A549 (cell line): Measurements from ENCODE around the gene PSMD9.

ENCODE experiments used
- BHLHE40 ChIP-seq: IDR thresholded peaks from 2 replicates; pipeline ENCODE4 v1.6.1; 2012; ENCODE audit warnings: low read depth, low read length, inconsistent platforms
- EP300 ChIP-seq, 2 experiments: fragments of >200 bp; sonication (Bioruptor Twin); formaldehyde crosslinking; IDR thresholded peaks; 2 replicates in 1 of 2; 3 replicates in 1 of 2; pipeline ENCODE4 v1.6.1; 2016 to 2017
- JUN ChIP-seq, 2 experiments: fragments of >200 bp; sonication (Bioruptor Twin); formaldehyde crosslinking; IDR thresholded peaks; 2 replicates in 1 of 2; 3 replicates in 1 of 2; pipeline ENCODE4 v1.6.1; 2016 to 2017
- JUNB ChIP-seq: fragments of >200 bp; sonication (Bioruptor Twin); formaldehyde crosslinking; IDR thresholded peaks from 2 replicates; pipeline ENCODE4 v1.6.1; 2016
- MAFK ChIP-seq: fragments of 450-650 bp; IDR thresholded peaks from 2 replicates; pipeline ENCODE4 v1.6.1; 2014; ENCODE audit not compliant: partially characterized antibody
- MYC ChIP-seq: IDR thresholded peaks from 2 replicates; pipeline ENCODE4 v1.6.1; 2012; ENCODE audit warnings: mild to moderate bottlenecking, inconsistent platforms, low read length, improper control_type of control experiment, borderline replicate concordance
- POLR2AphosphoS2 ChIP-seq: conservative IDR thresholded peaks from 2 replicates; pipeline ENCODE4 v1.6.1; 2012; ENCODE audit warnings: low read length, improper control_type of control experiment, inconsistent platforms
- RCOR1 ChIP-seq: fragments of 150-350 bp; IDR thresholded peaks from 2 replicates; pipeline ENCODE4 v1.6.1; 2014; ENCODE audit warnings: antibody characterized with exemption, low read length, low read depth
- RNF2 ChIP-seq: fragments of 200-600 bp; sonication (generic); IDR thresholded peaks from 2 replicates; pipeline ENCODE4 v1.6.1; 2016; ENCODE audit warnings: low read depth, mild to moderate bottlenecking, antibody characterized with exemption, moderate library complexity, borderline replicate concordance
- SMC3 ChIP-seq: fragments of >200 bp; sonication (Bioruptor Twin); formaldehyde crosslinking; IDR thresholded peaks from 3 replicates; pipeline ENCODE4 v1.6.1; 2018; ENCODE audit warnings: inconsistent platforms
- TF ChIP-seq, protein P1 (sequence below): fragments of >200 bp; sonication (Bioruptor Twin); formaldehyde crosslinking; IDR thresholded peaks from 3 replicates; pipeline ENCODE4 v1.5.1; 2016
- TF ChIP-seq, protein P2 (sequence below): fragments of 200-600 bp; sonication (generic); IDR thresholded peaks from 2 replicates; pipeline ENCODE4 v1.6.1; 2016; ENCODE audit warnings: antibody characterized with exemption, mild to moderate bottlenecking, moderate library complexity

GRCh38 chr12:121933522-121934308 is 45.1 kb downstream of the PSMD9 start:
- TF ChIP-seq, protein P1, sequence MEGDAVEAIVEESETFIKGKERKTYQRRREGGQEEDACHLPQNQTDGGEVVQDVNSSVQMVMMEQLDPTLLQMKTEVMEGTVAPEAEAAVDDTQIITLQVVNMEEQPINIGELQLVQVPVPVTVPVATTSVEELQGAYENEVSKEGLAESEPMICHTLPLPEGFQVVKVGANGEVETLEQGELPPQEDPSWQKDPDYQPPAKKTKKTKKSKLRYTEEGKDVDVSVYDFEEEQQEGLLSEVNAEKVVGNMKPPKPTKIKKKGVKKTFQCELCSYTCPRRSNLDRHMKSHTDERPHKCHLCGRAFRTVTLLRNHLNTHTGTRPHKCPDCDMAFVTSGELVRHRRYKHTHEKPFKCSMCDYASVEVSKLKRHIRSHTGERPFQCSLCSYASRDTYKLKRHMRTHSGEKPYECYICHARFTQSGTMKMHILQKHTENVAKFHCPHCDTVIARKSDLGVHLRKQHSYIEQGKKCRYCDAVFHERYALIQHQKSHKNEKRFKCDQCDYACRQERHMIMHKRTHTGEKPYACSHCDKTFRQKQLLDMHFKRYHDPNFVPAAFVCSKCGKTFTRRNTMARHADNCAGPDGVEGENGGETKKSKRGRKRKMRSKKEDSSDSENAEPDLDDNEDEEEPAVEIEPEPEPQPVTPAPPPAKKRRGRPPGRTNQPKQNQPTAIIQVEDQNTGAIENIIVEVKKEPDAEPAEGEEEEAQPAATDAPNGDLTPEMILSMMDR: no peak
- TF ChIP-seq JUN (IDR thresholded peaks at IDR 0.05) (no peak), MAFK (no peak), RCOR1 (no peak), MYC (no peak), POLR2AphosphoS2 (no peak), RNF2 (no peak), SMC3 (no peak), EP300 (IDR thresholded peaks at IDR 0.05) (no peak), BHLHE40 (no peak), JUNB (no peak)
- TF ChIP-seq, protein P2, sequence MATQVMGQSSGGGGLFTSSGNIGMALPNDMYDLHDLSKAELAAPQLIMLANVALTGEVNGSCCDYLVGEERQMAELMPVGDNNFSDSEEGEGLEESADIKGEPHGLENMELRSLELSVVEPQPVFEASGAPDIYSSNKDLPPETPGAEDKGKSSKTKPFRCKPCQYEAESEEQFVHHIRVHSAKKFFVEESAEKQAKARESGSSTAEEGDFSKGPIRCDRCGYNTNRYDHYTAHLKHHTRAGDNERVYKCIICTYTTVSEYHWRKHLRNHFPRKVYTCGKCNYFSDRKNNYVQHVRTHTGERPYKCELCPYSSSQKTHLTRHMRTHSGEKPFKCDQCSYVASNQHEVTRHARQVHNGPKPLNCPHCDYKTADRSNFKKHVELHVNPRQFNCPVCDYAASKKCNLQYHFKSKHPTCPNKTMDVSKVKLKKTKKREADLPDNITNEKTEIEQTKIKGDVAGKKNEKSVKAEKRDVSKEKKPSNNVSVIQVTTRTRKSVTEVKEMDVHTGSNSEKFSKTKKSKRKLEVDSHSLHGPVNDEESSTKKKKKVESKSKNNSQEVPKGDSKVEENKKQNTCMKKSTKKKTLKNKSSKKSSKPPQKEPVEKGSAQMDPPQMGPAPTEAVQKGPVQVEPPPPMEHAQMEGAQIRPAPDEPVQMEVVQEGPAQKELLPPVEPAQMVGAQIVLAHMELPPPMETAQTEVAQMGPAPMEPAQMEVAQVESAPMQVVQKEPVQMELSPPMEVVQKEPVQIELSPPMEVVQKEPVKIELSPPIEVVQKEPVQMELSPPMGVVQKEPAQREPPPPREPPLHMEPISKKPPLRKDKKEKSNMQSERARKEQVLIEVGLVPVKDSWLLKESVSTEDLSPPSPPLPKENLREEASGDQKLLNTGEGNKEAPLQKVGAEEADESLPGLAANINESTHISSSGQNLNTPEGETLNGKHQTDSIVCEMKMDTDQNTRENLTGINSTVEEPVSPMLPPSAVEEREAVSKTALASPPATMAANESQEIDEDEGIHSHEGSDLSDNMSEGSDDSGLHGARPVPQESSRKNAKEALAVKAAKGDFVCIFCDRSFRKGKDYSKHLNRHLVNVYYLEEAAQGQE: no peak
